HEK293 (cell line): ENCODE results near the gene BPHL.

Source experiments
- CTCF ChIA-PET: fragments of 350-600 bp; formaldehyde crosslinking; extraction: SDS; loops from one replicate; lab custom pipeline; 2021; ENCODE audit warnings: antibody characterized with exemption; lab: Yijun Ruan, JAX
- POLR2A ChIA-PET: fragments of 300-600 bp; formaldehyde crosslinking; extraction: SDS; loops from one replicate; lab custom pipeline; 2020; ENCODE audit warnings: antibody characterized with exemption, inconsistent platforms; lab: Yijun Ruan, JAX
- H3K27ac ChIP-seq: fragments of 200-500 bp; sonication (Bioruptor generic); 2 replicates; pipeline ENCODE4 v1.5.1; 2014; ENCODE audit warnings: low read depth, low read length, control low read depth, inconsistent platforms; ENCODE audit errors: extremely low read depth
- H3K36me3 ChIP-seq, 2 experiments: fragments of 200-500 bp in 1 of 2; sonication (Bioruptor generic) in 1 of 2; 1 replicate in 1 of 2; 2 replicates in 1 of 2; pipeline ENCODE4 v1.5.1; 2014 to 2017; ENCODE audit warnings: inconsistent platforms in 2 of 2, low read length in 2 of 2; ENCODE audit not compliant: control insufficient read depth in 2 of 2, insufficient read depth in 1 of 2
- H3K4me1 ChIP-seq: fragments of 200-500 bp; sonication (Bioruptor generic); 2 replicates; pipeline ENCODE4 v1.5.1; 2014; ENCODE audit warnings: mild to moderate bottlenecking, low read length, inconsistent platforms; ENCODE audit not compliant: control insufficient read depth, insufficient read depth
- H3K4me3 ChIP-seq: 2 replicates; pipeline ENCODE4 v1.5.1; 2011; ENCODE audit warnings: low read depth, mild to moderate bottlenecking, control low read depth, low read length, moderate library complexity
- H3K9me3 ChIP-seq: fragments of 200-500 bp; sonication (Bioruptor generic); 2 replicates; pipeline ENCODE4 v1.5.1; 2014; ENCODE audit warnings: low read depth, low read length, inconsistent platforms; ENCODE audit not compliant: control insufficient read depth, insufficient read depth
- SP3 ChIP-seq: fragments of 450-650 bp; formaldehyde crosslinking; IDR thresholded peaks from 2 replicates; pipeline ENCODE4 v1.5.1; 2016; ENCODE audit warnings: missing biosample characterization, missing genetic modification characterization
- ZBTB48 ChIP-seq: fragments of 450-650 bp; formaldehyde crosslinking; IDR thresholded peaks from 2 replicates; pipeline ENCODE4 v1.5.1; 2016; ENCODE audit warnings: missing biosample characterization, missing genetic modification characterization
- ZNF24 ChIP-seq: fragments of 450-650 bp; formaldehyde crosslinking; IDR thresholded peaks from 2 replicates; pipeline ENCODE4 v1.5.1; 2016; ENCODE audit warnings: missing biosample characterization, missing genetic modification characterization
- ZNF341 ChIP-seq: fragments of 450-650 bp; formaldehyde crosslinking; IDR thresholded peaks from 2 replicates; pipeline ENCODE4; 2016; ENCODE audit warnings: low read depth, missing biosample characterization, missing genetic modification characterization
- ZNF473 ChIP-seq: fragments of 450-650 bp; formaldehyde crosslinking; IDR thresholded peaks from 2 replicates; pipeline ENCODE4 v1.5.1; 2017; ENCODE audit warnings: missing biosample characterization, missing genetic modification characterization
- ZNF530 ChIP-seq: fragments of 450-650 bp; formaldehyde crosslinking; IDR thresholded peaks from 2 replicates; pipeline ENCODE4 v1.5.1; 2016; ENCODE audit warnings: low read depth, missing biosample characterization, missing genetic modification characterization
- ZNF621 ChIP-seq: fragments of 450-650 bp; formaldehyde crosslinking; IDR thresholded peaks from 2 replicates; pipeline ENCODE4 v1.5.1; 2017; ENCODE audit warnings: missing biosample characterization, missing genetic modification characterization
- ZNF623 ChIP-seq: fragments of 450-650 bp; formaldehyde crosslinking; IDR thresholded peaks from 2 replicates; pipeline ENCODE4 v1.5.1; 2016; ENCODE audit warnings: missing biosample characterization, missing genetic modification characterization
- ZNF707 ChIP-seq: fragments of 450-650 bp; formaldehyde crosslinking; IDR thresholded peaks from 2 replicates; pipeline ENCODE4 v1.5.1; 2016; ENCODE audit warnings: missing biosample characterization, missing genetic modification characterization
- TF ChIP-seq, protein P1 (sequence below): fragments of 450-650 bp; formaldehyde crosslinking; IDR thresholded peaks from 2 replicates; pipeline ENCODE4 v1.5.1; 2016; ENCODE audit warnings: missing biosample characterization, missing genetic modification characterization
- TF ChIP-seq, protein P2 (sequence below): sonication (generic); formaldehyde crosslinking; IDR thresholded peaks from 2 replicates; pipeline ENCODE4 v1.8.1; 2022; ENCODE audit warnings: mild to moderate bottlenecking, moderate library complexity, missing genetic modification reagents
- TF ChIP-seq, protein P3 (sequence below): fragments of 450-650 bp; formaldehyde crosslinking; IDR thresholded peaks from 2 replicates; pipeline ENCODE4 v1.5.1; 2016; ENCODE audit warnings: missing biosample characterization, missing genetic modification characterization
- TF ChIP-seq, protein P4 (sequence below): fragments of 450-650 bp; formaldehyde crosslinking; IDR thresholded peaks from 2 replicates; pipeline ENCODE4 v1.5.1; 2016; ENCODE audit warnings: missing biosample characterization, missing genetic modification characterization
- TF ChIP-seq, protein P5 (sequence below): fragments of 450-650 bp; formaldehyde crosslinking; IDR thresholded peaks from 2 replicates; pipeline ENCODE4 v1.5.1; 2016; ENCODE audit warnings: missing biosample characterization, missing genetic modification characterization
- TF ChIP-seq, protein P6 (sequence below): fragments of 450-650 bp; formaldehyde crosslinking; IDR thresholded peaks from 2 replicates; pipeline ENCODE4 v1.5.1; 2016; ENCODE audit warnings: missing biosample characterization, missing genetic modification characterization
- TF ChIP-seq, protein P7 (sequence below): fragments of 450-650 bp; formaldehyde crosslinking; IDR thresholded peaks from 2 replicates; pipeline ENCODE4 v1.5.0; 2017; ENCODE audit warnings: missing biosample characterization, missing genetic modification characterization, borderline replicate concordance
- TF ChIP-seq, protein P8 (sequence below): fragments of 450-650 bp; formaldehyde crosslinking; conservative IDR thresholded peaks from 2 replicates; pipeline ENCODE4 v1.5.1; 2016; ENCODE audit warnings: low read depth, missing biosample characterization, missing genetic modification characterization

Gene BPHL

DNA sequence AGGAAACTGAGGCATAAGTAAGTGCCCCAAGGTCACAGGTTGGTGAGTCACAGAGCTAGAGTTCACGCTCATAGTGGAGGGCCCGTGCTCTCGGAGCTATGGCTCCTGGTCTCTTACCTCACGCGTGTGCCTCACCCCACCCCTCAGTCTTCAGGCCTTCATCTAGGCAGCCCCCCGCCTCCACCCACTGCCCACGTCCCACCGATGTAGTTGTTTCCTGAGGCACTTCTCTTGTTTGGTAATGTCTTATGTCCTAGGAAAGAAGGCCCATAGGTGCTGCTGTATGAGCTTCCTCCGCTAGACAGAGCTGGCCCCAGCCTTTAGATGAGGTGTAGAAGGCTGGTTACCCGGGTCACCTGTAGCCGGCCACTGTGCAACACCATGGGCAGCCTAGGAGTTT, 45.1 kb upstream of the BPHL start (continued):
- TF ChIP-seq, protein P1, sequence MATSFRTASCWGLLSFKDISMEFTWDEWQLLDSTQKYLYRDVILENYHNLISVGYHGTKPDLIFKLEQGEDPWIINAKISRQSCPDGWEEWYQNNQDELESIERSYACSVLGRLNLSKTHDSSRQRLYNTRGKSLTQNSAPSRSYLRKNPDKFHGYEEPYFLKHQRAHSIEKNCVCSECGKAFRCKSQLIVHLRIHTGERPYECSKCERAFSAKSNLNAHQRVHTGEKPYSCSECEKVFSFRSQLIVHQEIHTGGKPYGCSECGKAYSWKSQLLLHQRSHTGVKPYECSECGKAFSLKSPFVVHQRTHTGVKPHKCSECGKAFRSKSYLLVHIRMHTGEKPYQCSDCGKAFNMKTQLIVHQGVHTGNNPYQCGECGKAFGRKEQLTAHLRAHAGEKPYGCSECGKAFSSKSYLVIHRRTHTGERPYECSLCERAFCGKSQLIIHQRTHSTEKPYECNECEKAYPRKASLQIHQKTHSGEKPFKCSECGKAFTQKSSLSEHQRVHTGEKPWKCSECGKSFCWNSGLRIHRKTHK (tag by site-specific recombination), result no peak
- TF ChIP-seq, protein P2, sequence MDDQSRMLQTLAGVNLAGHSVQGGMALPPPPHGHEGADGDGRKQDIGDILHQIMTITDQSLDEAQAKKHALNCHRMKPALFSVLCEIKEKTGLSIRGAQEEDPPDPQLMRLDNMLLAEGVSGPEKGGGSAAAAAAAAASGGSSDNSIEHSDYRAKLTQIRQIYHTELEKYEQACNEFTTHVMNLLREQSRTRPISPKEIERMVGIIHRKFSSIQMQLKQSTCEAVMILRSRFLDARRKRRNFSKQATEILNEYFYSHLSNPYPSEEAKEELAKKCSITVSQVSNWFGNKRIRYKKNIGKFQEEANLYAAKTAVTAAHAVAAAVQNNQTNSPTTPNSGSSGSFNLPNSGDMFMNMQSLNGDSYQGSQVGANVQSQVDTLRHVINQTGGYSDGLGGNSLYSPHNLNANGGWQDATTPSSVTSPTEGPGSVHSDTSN (CRISPR knock-in tag), result no peak
- TF ChIP-seq, protein P3, sequence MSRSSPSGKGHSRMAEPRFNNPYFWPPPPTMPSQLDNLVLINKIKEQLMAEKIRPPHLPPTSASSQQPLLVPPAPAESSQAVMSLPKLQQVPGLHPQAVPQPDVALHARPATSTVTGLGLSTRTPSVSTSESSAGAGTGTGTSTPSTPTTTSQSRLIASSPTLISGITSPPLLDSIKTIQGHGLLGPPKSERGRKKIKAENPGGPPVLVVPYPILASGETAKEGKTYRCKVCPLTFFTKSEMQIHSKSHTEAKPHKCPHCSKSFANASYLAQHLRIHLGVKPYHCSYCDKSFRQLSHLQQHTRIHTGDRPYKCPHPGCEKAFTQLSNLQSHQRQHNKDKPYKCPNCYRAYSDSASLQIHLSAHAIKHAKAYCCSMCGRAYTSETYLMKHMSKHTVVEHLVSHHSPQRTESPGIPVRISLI (tag by site-specific recombination), result no peak

DNA sequence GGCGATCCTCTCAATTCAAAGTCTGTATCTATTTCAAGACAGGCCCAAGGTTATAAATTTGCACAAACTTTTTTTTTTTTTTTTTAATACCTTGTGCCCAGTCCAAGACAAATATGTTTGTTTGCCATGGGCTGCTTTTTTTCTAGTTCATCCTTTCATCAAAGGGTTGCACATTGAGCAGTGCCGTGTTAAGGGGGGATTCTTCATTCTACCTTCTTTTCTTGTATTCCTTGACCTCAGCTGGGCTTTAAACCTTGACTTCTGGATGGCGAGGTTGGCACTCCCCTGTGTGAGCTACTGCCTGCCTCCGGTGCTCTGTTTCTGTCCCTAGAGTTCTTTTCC, 42.8 kb upstream of the BPHL start:
- H3K4me3 ChIP-seq, result no peak overlapping the region
- 0 out of 2 replicates have a peak, but pooled peaks cover 6% of the 10 kb centered on the region for H3K4me1 ChIP-seq
- CTCF ChIA-PET, result interaction anchor here (0.6 to 2.1 kb wide), 11 partner anchors 9 to 144 kb away, joined by 3 to 5 read pairs (median 4); partner anchors contain the start of gene NQO2
- no peaks in the 10 kb centered on the region for H3K9me3 ChIP-seq
- POLR2A ChIA-PET, result interaction anchor here (0.7 kb wide), 1 partner anchor 20 kb away, joined by 4 read pairs; no protein-coding TSS in a partner anchor
- peaks cover 15 to 53% of the 10 kb centered on the region in 2 experiments for H3K36me3 ChIP-seq
- no peak overlapping the region for H3K27ac ChIP-seq
- TF ChIP-seq, protein P4, sequence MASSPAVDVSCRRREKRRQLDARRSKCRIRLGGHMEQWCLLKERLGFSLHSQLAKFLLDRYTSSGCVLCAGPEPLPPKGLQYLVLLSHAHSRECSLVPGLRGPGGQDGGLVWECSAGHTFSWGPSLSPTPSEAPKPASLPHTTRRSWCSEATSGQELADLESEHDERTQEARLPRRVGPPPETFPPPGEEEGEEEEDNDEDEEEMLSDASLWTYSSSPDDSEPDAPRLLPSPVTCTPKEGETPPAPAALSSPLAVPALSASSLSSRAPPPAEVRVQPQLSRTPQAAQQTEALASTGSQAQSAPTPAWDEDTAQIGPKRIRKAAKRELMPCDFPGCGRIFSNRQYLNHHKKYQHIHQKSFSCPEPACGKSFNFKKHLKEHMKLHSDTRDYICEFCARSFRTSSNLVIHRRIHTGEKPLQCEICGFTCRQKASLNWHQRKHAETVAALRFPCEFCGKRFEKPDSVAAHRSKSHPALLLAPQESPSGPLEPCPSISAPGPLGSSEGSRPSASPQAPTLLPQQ, result no peak
- TF ChIP-seq, protein P5, sequence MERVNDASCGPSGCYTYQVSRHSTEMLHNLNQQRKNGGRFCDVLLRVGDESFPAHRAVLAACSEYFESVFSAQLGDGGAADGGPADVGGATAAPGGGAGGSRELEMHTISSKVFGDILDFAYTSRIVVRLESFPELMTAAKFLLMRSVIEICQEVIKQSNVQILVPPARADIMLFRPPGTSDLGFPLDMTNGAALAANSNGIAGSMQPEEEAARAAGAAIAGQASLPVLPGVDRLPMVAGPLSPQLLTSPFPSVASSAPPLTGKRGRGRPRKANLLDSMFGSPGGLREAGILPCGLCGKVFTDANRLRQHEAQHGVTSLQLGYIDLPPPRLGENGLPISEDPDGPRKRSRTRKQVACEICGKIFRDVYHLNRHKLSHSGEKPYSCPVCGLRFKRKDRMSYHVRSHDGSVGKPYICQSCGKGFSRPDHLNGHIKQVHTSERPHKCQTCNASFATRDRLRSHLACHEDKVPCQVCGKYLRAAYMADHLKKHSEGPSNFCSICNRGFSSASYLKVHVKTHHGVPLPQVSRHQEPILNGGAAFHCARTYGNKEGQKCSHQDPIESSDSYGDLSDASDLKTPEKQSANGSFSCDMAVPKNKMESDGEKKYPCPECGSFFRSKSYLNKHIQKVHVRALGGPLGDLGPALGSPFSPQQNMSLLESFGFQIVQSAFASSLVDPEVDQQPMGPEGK, result no peak
- TF ChIP-seq ZNF707 (tag by site-specific recombination) (no peak), SP3 (tag by site-specific recombination) (no peak), ZBTB48 (tag by site-specific recombination) (no peak), ZNF623 (tag by site-specific recombination) (no peak), ZNF473 (tag by site-specific recombination) (no peak), ZNF24 (no peak), ZNF530 (tag by site-specific recombination) (no peak), ZNF621 (no peak), ZNF341 (tag by site-specific recombination) (no peak)
- TF ChIP-seq, protein P6, sequence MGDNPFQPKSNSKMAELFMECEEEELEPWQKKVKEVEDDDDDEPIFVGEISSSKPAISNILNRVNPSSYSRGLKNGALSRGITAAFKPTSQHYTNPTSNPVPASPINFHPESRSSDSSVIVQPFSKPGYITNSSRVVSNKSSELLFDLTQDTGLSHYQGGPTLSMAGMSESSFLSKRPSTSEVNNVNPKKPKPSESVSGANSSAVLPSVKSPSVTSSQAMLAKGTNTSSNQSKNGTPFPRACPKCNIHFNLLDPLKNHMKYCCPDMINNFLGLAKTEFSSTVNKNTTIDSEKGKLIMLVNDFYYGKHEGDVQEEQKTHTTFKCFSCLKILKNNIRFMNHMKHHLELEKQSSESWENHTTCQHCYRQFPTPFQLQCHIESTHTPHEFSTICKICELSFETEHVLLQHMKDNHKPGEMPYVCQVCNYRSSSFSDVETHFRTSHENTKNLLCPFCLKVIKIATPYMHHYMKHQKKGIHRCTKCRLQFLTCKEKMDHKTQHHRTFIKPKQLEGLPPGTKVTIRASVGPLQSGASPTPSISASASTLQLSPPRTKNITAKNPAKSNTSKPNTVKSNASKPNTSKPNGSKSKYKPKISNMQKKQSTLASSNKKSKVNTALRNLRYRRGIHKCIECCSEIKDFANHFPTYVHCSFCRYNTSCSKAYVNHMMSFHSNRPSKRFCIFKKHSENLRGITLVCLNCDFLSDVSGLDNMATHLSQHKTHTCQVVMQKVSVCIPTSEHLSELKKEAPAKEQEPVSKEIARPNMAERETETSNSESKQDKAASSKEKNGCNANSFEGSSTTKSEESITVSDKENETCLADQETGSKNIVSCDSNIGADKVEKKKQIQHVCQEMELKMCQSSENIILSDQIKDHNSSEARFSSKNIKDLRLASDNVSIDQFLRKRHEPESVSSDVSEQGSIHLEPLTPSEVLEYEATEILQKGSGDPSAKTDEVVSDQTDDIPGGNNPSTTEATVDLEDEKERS (tag by site-specific recombination), result no peak
- TF ChIP-seq, protein P2 (CRISPR knock-in tag), result no peak
- TF ChIP-seq, protein P7, sequence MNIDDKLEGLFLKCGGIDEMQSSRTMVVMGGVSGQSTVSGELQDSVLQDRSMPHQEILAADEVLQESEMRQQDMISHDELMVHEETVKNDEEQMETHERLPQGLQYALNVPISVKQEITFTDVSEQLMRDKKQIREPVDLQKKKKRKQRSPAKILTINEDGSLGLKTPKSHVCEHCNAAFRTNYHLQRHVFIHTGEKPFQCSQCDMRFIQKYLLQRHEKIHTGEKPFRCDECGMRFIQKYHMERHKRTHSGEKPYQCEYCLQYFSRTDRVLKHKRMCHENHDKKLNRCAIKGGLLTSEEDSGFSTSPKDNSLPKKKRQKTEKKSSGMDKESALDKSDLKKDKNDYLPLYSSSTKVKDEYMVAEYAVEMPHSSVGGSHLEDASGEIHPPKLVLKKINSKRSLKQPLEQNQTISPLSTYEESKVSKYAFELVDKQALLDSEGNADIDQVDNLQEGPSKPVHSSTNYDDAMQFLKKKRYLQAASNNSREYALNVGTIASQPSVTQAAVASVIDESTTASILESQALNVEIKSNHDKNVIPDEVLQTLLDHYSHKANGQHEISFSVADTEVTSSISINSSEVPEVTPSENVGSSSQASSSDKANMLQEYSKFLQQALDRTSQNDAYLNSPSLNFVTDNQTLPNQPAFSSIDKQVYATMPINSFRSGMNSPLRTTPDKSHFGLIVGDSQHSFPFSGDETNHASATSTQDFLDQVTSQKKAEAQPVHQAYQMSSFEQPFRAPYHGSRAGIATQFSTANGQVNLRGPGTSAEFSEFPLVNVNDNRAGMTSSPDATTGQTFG (tag by site-specific recombination), result no peak
- TF ChIP-seq, protein P8, sequence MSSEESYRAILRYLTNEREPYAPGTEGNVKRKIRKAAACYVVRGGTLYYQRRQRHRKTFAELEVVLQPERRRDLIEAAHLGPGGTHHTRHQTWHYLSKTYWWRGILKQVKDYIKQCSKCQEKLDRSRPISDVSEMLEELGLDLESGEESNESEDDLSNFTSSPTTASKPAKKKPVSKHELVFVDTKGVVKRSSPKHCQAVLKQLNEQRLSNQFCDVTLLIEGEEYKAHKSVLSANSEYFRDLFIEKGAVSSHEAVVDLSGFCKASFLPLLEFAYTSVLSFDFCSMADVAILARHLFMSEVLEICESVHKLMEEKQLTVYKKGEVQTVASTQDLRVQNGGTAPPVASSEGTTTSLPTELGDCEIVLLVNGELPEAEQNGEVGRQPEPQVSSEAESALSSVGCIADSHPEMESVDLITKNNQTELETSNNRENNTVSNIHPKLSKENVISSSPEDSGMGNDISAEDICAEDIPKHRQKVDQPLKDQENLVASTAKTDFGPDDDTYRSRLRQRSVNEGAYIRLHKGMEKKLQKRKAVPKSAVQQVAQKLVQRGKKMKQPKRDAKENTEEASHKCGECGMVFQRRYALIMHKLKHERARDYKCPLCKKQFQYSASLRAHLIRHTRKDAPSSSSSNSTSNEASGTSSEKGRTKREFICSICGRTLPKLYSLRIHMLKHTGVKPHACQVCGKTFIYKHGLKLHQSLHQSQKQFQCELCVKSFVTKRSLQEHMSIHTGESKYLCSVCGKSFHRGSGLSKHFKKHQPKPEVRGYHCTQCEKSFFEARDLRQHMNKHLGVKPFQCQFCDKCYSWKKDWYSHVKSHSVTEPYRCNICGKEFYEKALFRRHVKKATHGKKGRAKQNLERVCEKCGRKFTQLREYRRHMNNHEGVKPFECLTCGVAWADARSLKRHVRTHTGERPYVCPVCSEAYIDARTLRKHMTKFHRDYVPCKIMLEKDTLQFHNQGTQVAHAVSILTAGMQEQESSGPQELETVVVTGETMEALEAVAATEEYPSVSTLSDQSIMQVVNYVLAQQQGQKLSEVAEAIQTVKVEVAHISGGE (tag by site-specific recombination), result no peak
